HG03354 (cell line): Measurements from ENCODE around the gene SPDYE11.
"Not testable (repeated sequence)": the region's sequence is repeated elsewhere in the genome, so short reads cannot be mapped to it uniquely, and the experiment has no call there.

Experiments used
- ATAC-seq: cut with Tn5 transposase; IDR thresholded peaks from one replicate; pipeline ENCODE4 v1.9.1; 2021; ENCODE audit warnings: mild to moderate bottlenecking; ENCODE audit not compliant: unreplicated experiment, poor library complexity, severe bottlenecking

SPDYE11 gene

GRCh38 chr7:73057811-73058210 lies at the start of gene SPDYE11:
TSS of gene SPDYE11 (minus strand) at chr7:73057911. CDS start at chr7:73056111, 1,800 bp downstream.
- not testable (repeated sequence) for ATAC-seq

GRCh38 chr7:73085938-73086337 lies 28.2 kb upstream of the SPDYE11 start, which contains the start of gene SPDYE9:
TSS of gene SPDYE9 (minus strand) at chr7:73086038. CDS start at chr7:73084238, 1,800 bp downstream.
- not testable (repeated sequence) for ATAC-seq

GRCh38 chr7:73029666-73030065 lies 28.0 kb downstream of the SPDYE11 start, which contains the start of gene SPDYE8:
TSS of gene SPDYE8 (minus strand) at chr7:73029766. CDS start at chr7:73027966, 1,800 bp downstream.
- ATAC-seq = not testable (repeated sequence)

- not testable (repeated sequence) for ATAC-seq
Observed at GRCh38 chr7:73006491-73006890, 51.2 kb downstream of the SPDYE11 start.

- ATAC-seq = peak; percentile 83
Observed at GRCh38 chr7:73005693-73006447, 51.8 kb downstream of the SPDYE11 start.

GRCh38 chr7:73005356-73005692 lies 52.4 kb downstream of the SPDYE11 start:
- ATAC-seq = peak; percentile 80

- ATAC-seq = not testable (repeated sequence)
Observed at GRCh38 chr7:72997887-72998468, 59.7 kb downstream of the SPDYE11 start.
